Stimulated activated CD8-positive, alpha-beta memory T cell treated with anti-CD3 and anti-CD28 coated beads, Interleukin-12 subunit alpha, Interleukin-12 subunit beta, amount 100 ng/mL, for 1 hour (primary cell): ENCODE results near the gene AXL.
"Not testable (repeated sequence)": the region's sequence is repeated elsewhere in the genome, so short reads cannot be mapped to it uniquely, and the experiment has no call there.

Experiments
- DNase-seq: peaks from one replicate; pipeline ENCODE4 v3.0.0-alpha.2; 2020; ENCODE audit warnings: low read depth

AXL gene

GRCh38 chr19:41218615-41219507 is at the start of gene AXL:
AXL (plus strand) TSS chr19:41219223; CDS start chr19:41219393, 170 bp downstream.
- no peak for DNase-seq

- DNase-seq = no peak
Observed at GRCh38 chr19:41172297-41173164, 46.5 kb upstream of the AXL start.

GRCh38 chr19:41174297-41174928 is 44.6 kb upstream of the AXL start:
- DNase-seq = no peak

GRCh38 chr19:41175801-41176777 is 42.9 kb upstream of the AXL start:
- DNase-seq = no peak

GRCh38 chr19:41180173-41180572 is 38.9 kb upstream of the AXL start:
- not testable (repeated sequence) for DNase-seq

- DNase-seq = no peak
Observed at GRCh38 chr19:41186971-41187883, 31.8 kb upstream of the AXL start.

GRCh38 chr19:41187884-41188279 is 31.1 kb upstream of the AXL start:
- no peak for DNase-seq

- DNase-seq = no peak
Observed at GRCh38 chr19:41189425-41190065, 29.5 kb upstream of the AXL start.

- no peak for DNase-seq
Observed at GRCh38 chr19:41192574-41193429, 26.2 kb upstream of the AXL start, which contains the start of gene CYP2S1. CYP2S1 (plus strand) TSS chr19:41193219; CDS start chr19:41193265, 46 bp downstream.

- DNase-seq = no peak
Observed at GRCh38 chr19:41193430-41194156, 25.4 kb upstream of the AXL start.

GRCh38 chr19:41194157-41194552 is 24.9 kb upstream of the AXL start:
- no peak for DNase-seq

GRCh38 chr19:41195675-41196497 is 23.1 kb upstream of the AXL start:
- no peak for DNase-seq

- DNase-seq = no peak
Observed at GRCh38 chr19:41198559-41198958, 20.5 kb upstream of the AXL start.

GRCh38 chr19:41203371-41203770 is 15.7 kb upstream of the AXL start:
- DNase-seq = no peak

GRCh38 chr19:41204338-41204737 is 14.7 kb upstream of the AXL start:
- peak; percentile 75 for DNase-seq

GRCh38 chr19:41205995-41206394 is 13.0 kb upstream of the AXL start:
- no peak for DNase-seq

GRCh38 chr19:41206456-41206855 is 12.6 kb upstream of the AXL start:
- DNase-seq = no peak
